HTERT RPE-1 (cell line): Measurements from ENCODE around the gene HDAC10.

Experiments used
- in situ Hi-C: fragments of 300-500 bp; cut with MboI; formaldehyde crosslinking; loops from 4 replicates; pipeline ENCODE4 v1.14.3; 2020; ENCODE audit warnings: low sequenced_read_pairs

HDAC10 gene

GRCh38 chr22:50250555-50251476, at the start of gene HDAC10:
TSS of gene HDAC10 (minus strand) at chr22:50251265. CDS start at chr22:50251032, 233 bp downstream.
- in situ Hi-C loops, result no loop called here

- in situ Hi-C loops, result no loop called here
Measured at GRCh38 chr22:50300620-50301257, 49.7 kb upstream of the HDAC10 start.

GRCh38 chr22:50299785-50300619, 48.9 kb upstream of the HDAC10 start:
- in situ Hi-C loops, result no loop called here

GRCh38 chr22:50298937-50299784, 48.1 kb upstream of the HDAC10 start:
- in situ Hi-C loops, result no loop called here

GRCh38 chr22:50298266-50298637, 47.2 kb upstream of the HDAC10 start:
- in situ Hi-C loops, result no loop called here

GRCh38 chr22:50297510-50298265, 46.6 kb upstream of the HDAC10 start:
- in situ Hi-C loops, result no loop called here

GRCh38 chr22:50296658-50297490, 45.8 kb upstream of the HDAC10 start:
- in situ Hi-C loops, result no loop called here

- in situ Hi-C loops, result no loop called here
Measured at GRCh38 chr22:50294319-50294656, 43.2 kb upstream of the HDAC10 start.

GRCh38 chr22:50293441-50294318, 42.6 kb upstream of the HDAC10 start:
- in situ Hi-C loops, result no loop called here

- in situ Hi-C loops, result no loop called here
Measured at GRCh38 chr22:50292643-50293440, 41.8 kb upstream of the HDAC10 start.

- in situ Hi-C loops, result no loop called here
Measured at GRCh38 chr22:50289942-50290630, 39.0 kb upstream of the HDAC10 start.

GRCh38 chr22:50289151-50289941, 38.3 kb upstream of the HDAC10 start:
- in situ Hi-C loops, result no loop called here

- in situ Hi-C loops, result no loop called here
Measured at GRCh38 chr22:50287731-50288130, 36.7 kb upstream of the HDAC10 start.

GRCh38 chr22:50286701-50287318, 35.7 kb upstream of the HDAC10 start:
- in situ Hi-C loops, result no loop called here

GRCh38 chr22:50286275-50286674, 35.2 kb upstream of the HDAC10 start:
- in situ Hi-C loops, result no loop called here
